K562 (cell line): ENCODE data around the gene TAF1D. TPM values are rescaled to one million over a fixed set of nuclear protein-coding genes. Genes with fewer than 3 reads are reported as not detected.

Experiments
- ATF2 ChIP-seq: sonication (generic); formaldehyde crosslinking; IDR thresholded peaks from 2 replicates; pipeline ENCODE4 v1.8.1; 2022; ENCODE audit warnings: missing genetic modification reagents
- CCNT2 ChIP-seq: IDR thresholded peaks from 2 replicates; pipeline ENCODE4 v1.6.1; 2011; ENCODE audit warnings: borderline replicate concordance, low read depth, mild to moderate bottlenecking, moderate library complexity, mixed read lengths, low read length; ENCODE audit not compliant: insufficient read length; ENCODE audit errors: extremely low read depth
- CHD1 ChIP-seq: fragments of 200-600 bp; sonication (generic); IDR thresholded peaks from one replicate; pipeline ENCODE4 v1.6.1; 2012; ENCODE audit warnings: mild to moderate bottlenecking, moderate library complexity, low read length, inconsistent platforms
- CHD2 ChIP-seq: IDR thresholded peaks from 2 replicates; pipeline ENCODE4 v1.6.1; 2011; ENCODE audit warnings: low read depth, low read length
- EWSR1 ChIP-seq: fragments of 450-650 bp; IDR thresholded peaks from 2 replicates; pipeline ENCODE4 v1.6.1; 2018; ENCODE audit warnings: borderline replicate concordance, mild to moderate bottlenecking, low read depth, moderate library complexity; ENCODE audit not compliant: partially characterized antibody
- KDM1A ChIP-seq, 2 experiments: fragments of 450-650 bp; IDR thresholded peaks; 2 replicates each; pipeline ENCODE4 v1.6.1; 2016; ENCODE audit warnings: mild to moderate bottlenecking in 2 of 2
- POLR2AphosphoS2 ChIP-seq: IDR thresholded peaks from 2 replicates; pipeline ENCODE4 v1.6.1; 2012; ENCODE audit warnings: low read length, improper control_type of control experiment
- RBBP5 ChIP-seq: fragments of 200-600 bp; sonication (generic); IDR thresholded peaks from 2 replicates; pipeline ENCODE4 v1.6.1; 2012; ENCODE audit warnings: borderline replicate concordance, mild to moderate bottlenecking, low read length, control low read depth, inconsistent platforms; ENCODE audit not compliant: insufficient read depth, poor library complexity, severe bottlenecking
- SIN3A ChIP-seq, 2 experiments: fragments of 150-350 bp in 1 of 2; IDR thresholded peaks; 2 replicates each; pipeline ENCODE4 v1.6.1; 2011 to 2016; ENCODE audit warnings: borderline replicate concordance in 2 of 2, low read depth in 2 of 2, low read length in 2 of 2, mild to moderate bottlenecking in 2 of 2, moderate library complexity in 2 of 2; ENCODE audit not compliant: control insufficient read depth in 1 of 2
- ZNF3 ChIP-seq: fragments of 250-450 bp; sonication (Bioruptor Pico); IDR thresholded peaks from 2 replicates; pipeline ENCODE4 v1.5.0; 2021; ENCODE audit warnings: mild to moderate bottlenecking, moderate library complexity
- ZNF408 ChIP-seq: fragments of 250-450 bp; sonication (Bioruptor Pico); IDR thresholded peaks from 2 replicates; pipeline ENCODE4 v1.4.0; 2020; ENCODE audit warnings: low read depth, mild to moderate bottlenecking, moderate library complexity
- polyA plus RNA-seq, 8 experiments: library from polyadenylated mRNA; depleted of rRNA in 4 of 8; stranded (reverse) in 5 of 8; unstranded in 3 of 8; fragments of >200 nt; fragmentation: Nextera tagmentation in 2 of 8; fragmentation: Illumina TruSeq in 1 of 8; extraction: Ambion mirVana in 2 of 8; extraction: Trizol in 1 of 8; gene quantifications; 2 replicates each; pipeline versions ENCODE4 v1.2.1 to v1.2.3, GENCODE V29; 2011 to 2014; ENCODE audit warnings: inconsistent platforms in 1 of 8, missing spikeins in 1 of 8
- total RNA-seq, 7 experiments: library from RNA; depleted of rRNA in 6 of 7; stranded (reverse); fragments of >200 nt in 6 of 7; fragmentation: Illumina TruSeq in 2 of 7; extraction: Trizol in 2 of 7; gene quantifications; 2 replicates each; pipeline versions ENCODE4 v1.2.1 to v1.2.3, GENCODE V29; 2011 to 2021; ENCODE audit warnings: low replicate concordance in 1 of 7

Gene TAF1D
- total and polyA plus RNA-seq, 9 of the 15 experiments (the other 6 are each of a cell fraction or from before 2014, with no cell fraction given): 122 to 347 (median 250) TPM

- TF ChIP-seq RBBP5: peak; percentile 25
- 0 out of 4 replicates have a peak, but pooled peaks of 1 of the 2 experiments have one; percentile 10 for TF ChIP-seq SIN3A (IDR thresholded peaks at IDR 0.05; ENCODE audit: borderline replicate concordance in 2 of 2, control insufficient read depth in 1 of 2, low read depth in 2 of 2, low read length in 2 of 2)
- no peak for TF ChIP-seq ZNF3 (CRISPR knock-in tag)
- peak; percentile 21 for TF ChIP-seq CCNT2
- TF ChIP-seq CHD2: 0 out of 2 replicates have a peak, but pooled peaks have one; percentile 5
- TF ChIP-seq CHD1: peak; percentile 37
- no peak for TF ChIP-seq ZNF408 (CRISPR knock-in tag)
- TF ChIP-seq POLR2AphosphoS2: 0 out of 2 replicates have a peak, but pooled peaks have one; percentile 40
- no peak for TF ChIP-seq ATF2 (CRISPR knock-in tag)
- TF ChIP-seq KDM1A (IDR thresholded peaks at IDR 0.05): peak; percentile 52 to 63; a peak in 3 of 4 replicates
- peak; percentile 53 for TF ChIP-seq EWSR1
Measured at GRCh38 chr11:93740031-93740729, 1.1 kb downstream of the TAF1D start (continued).
